DND-41 (cell line): ENCODE results near the gene SLC46A2.

Source experiments
- EZH2 ChIP-seq: IDR thresholded peaks from 3 replicates; pipeline ENCODE4 v1.6.1; 2012; ENCODE audit warnings: borderline replicate concordance, low read depth, mild to moderate bottlenecking, moderate library complexity, low read length, inconsistent platforms; ENCODE audit not compliant: severe bottlenecking
- TF ChIP-seq, protein P1 (sequence below): IDR thresholded peaks from 2 replicates; pipeline ENCODE4 v1.5.1; 2012; ENCODE audit warnings: borderline replicate concordance, low read length, moderate library complexity, mild to moderate bottlenecking; ENCODE audit not compliant: poor library complexity, severe bottlenecking; ENCODE audit errors: extremely low read depth

DNA sequence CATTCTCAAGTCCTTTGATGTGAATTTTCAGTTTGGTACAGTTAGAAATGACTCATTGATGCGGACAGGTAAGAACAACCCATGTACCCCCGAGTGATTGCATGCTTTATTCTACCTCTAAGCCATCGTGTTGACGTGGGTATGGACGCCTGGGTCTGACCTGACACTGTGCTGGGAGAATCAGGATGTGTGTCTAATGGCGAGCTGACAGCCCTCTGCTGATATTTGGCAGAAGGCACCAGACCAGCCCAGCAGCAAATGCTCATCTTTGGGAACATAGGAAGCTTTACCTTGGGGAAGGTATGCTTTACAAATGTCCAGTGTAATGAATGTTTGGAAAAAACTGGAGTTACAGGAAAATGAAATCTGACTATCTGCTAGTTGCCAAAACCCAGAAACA is 20.1 kb downstream of the SLC46A2 start:
- TF ChIP-seq EZH2 = no peak
- TF ChIP-seq, protein P1, sequence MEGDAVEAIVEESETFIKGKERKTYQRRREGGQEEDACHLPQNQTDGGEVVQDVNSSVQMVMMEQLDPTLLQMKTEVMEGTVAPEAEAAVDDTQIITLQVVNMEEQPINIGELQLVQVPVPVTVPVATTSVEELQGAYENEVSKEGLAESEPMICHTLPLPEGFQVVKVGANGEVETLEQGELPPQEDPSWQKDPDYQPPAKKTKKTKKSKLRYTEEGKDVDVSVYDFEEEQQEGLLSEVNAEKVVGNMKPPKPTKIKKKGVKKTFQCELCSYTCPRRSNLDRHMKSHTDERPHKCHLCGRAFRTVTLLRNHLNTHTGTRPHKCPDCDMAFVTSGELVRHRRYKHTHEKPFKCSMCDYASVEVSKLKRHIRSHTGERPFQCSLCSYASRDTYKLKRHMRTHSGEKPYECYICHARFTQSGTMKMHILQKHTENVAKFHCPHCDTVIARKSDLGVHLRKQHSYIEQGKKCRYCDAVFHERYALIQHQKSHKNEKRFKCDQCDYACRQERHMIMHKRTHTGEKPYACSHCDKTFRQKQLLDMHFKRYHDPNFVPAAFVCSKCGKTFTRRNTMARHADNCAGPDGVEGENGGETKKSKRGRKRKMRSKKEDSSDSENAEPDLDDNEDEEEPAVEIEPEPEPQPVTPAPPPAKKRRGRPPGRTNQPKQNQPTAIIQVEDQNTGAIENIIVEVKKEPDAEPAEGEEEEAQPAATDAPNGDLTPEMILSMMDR = no peak
